HCT116 (cell line): Measurements from ENCODE around the gene EHMT1. TPM values are rescaled to one million over a fixed set of nuclear protein-coding genes. Genes with fewer than 3 reads are reported as not detected.

Source experiments
- ATAC-seq: fragments of 200-7000 bp; cut with Tn5 transposase; 2 replicates; pipeline ENCODE4 v1.9.1; 2020; ENCODE audit warnings: mild to moderate bottlenecking, moderate library complexity
- BruUV-seq: library from RNA; stranded (reverse); fragments of 400-500 nt; replicated peaks from 2 replicates; lab custom pipeline; 2021; lab: Mats Ljungman, UMichigan
- CTCF ChIA-PET: fragments of 300-600 bp; sonication (Branson Sonifier 250); formaldehyde crosslinking; loops from one replicate; lab custom pipeline; 2021; ENCODE audit warnings: antibody characterized with exemption; lab: Charles Lee
- POLR2A ChIA-PET: fragments of 300-600, 350-600 bp; sonication (Branson Sonifier 250); formaldehyde crosslinking; loops from one replicate; lab custom pipeline; 2021; ENCODE audit warnings: antibody characterized with exemption; lab: Charles Lee
- RAD21 ChIA-PET, 2 experiments: fragments of 300-600 bp; sonication (Branson Sonifier 250); formaldehyde crosslinking; loops; one replicate each; lab custom pipeline; 2023; ENCODE audit warnings: low total read pairs in 2 of 2; ENCODE audit not compliant: uncharacterized antibody in 2 of 2, unreplicated experiment in 2 of 2, low non-redundant PET in 1 of 2; lab: Charles Lee
- DNase-seq: peaks from one replicate; pipeline ENCODE4 v3.0.0-alpha.2; 2010; ENCODE audit warnings: low read depth, low spot score
- H2AFZ ChIP-seq: fragments of 200-600 bp; shearing (Covaris generic), sonication (generic); 2 replicates; pipeline ENCODE4 v1.6.1; 2017; ENCODE audit warnings: low read depth, mixed run types, mixed read lengths, antibody characterized with exemption, low read length; ENCODE audit not compliant: poor library complexity, severe bottlenecking
- H3K27ac ChIP-seq: 2 replicates; pipeline ENCODE4 v1.5.1; 2012; ENCODE audit warnings: low read depth, low read length
- H3K27me3 ChIP-seq: fragments of 200-600 bp; sonication (generic); 2 replicates; pipeline ENCODE4 v1.6.1; 2016; ENCODE audit warnings: mixed run types, low read length, mixed read lengths; ENCODE audit not compliant: insufficient read depth
- H3K36me3 ChIP-seq, 2 experiments: fragments of 200-500 bp in 1 of 2; fragments of 200-600 bp in 1 of 2; sonication (Bioruptor generic) in 1 of 2; sonication (generic) in 1 of 2; 2 replicates each; pipeline versions ENCODE4 v1.5.1 to v1.6.1; 2014 to 2016; ENCODE audit warnings: low read length in 2 of 2, inconsistent platforms in 1 of 2, mixed read lengths in 1 of 2, mixed run types in 1 of 2; ENCODE audit not compliant: insufficient read depth in 2 of 2, control insufficient read depth in 1 of 2
- H3K4me1 ChIP-seq, 2 experiments: fragments of 200-600 bp in 1 of 2; sonication (generic) in 1 of 2; 2 replicates each; pipeline versions ENCODE4 v1.5.1 to v1.6.1; 2012 to 2017; ENCODE audit warnings: low read length in 2 of 2, inconsistent platforms in 1 of 2, mild to moderate bottlenecking in 1 of 2, mixed read lengths in 1 of 2, mixed run types in 1 of 2, moderate library complexity in 1 of 2; ENCODE audit not compliant: insufficient read depth in 2 of 2, control insufficient read depth in 1 of 2
- H3K4me2 ChIP-seq: fragments of 200-600 bp; sonication (generic); 2 replicates; pipeline ENCODE4 v1.6.1; 2017; ENCODE audit warnings: mixed run types, low read length, mixed read lengths
- H3K4me3 ChIP-seq, 2 experiments: fragments of 200-600 bp in 1 of 2; sonication (generic) in 1 of 2; replicated peaks in 1 of 2; 2 replicates each; pipeline ENCODE4 v1.5.1; 2011 to 2016; ENCODE audit warnings: low read length in 2 of 2, control low read depth in 1 of 2, low read depth in 1 of 2, mild to moderate bottlenecking in 1 of 2, mixed read lengths in 1 of 2, mixed run types in 1 of 2
- H3K79me2 ChIP-seq: fragments of 200-600 bp; sonication (generic); 2 replicates; pipeline ENCODE4 v1.6.1; 2017; ENCODE audit warnings: mild to moderate bottlenecking, mixed run types, low read length, moderate library complexity, mixed read lengths; ENCODE audit not compliant: insufficient read depth
- H3K9ac ChIP-seq: fragments of 200-600 bp; sonication (generic); 2 replicates; pipeline ENCODE4 v1.6.1; 2016; ENCODE audit warnings: low read length, mixed read lengths
- H3K9me2 ChIP-seq: fragments of 200-600 bp; sonication (generic), shearing (Covaris generic); 2 replicates; pipeline ENCODE4 v1.6.1; 2017; ENCODE audit warnings: mixed run types, mild to moderate bottlenecking, moderate library complexity; ENCODE audit not compliant: insufficient read depth
- H3K9me3 ChIP-seq, 2 experiments: fragments of 200-500 bp in 1 of 2; fragments of 200-600 bp in 1 of 2; sonication (Bioruptor generic) in 1 of 2; sonication (generic) in 1 of 2; 2 replicates each; pipeline ENCODE4 v1.6.1; 2014 to 2017; ENCODE audit warnings: low read length in 2 of 2, mixed read lengths in 2 of 2, inconsistent platforms in 1 of 2, low read depth in 1 of 2, mild to moderate bottlenecking in 1 of 2, mixed run types in 1 of 2, moderate library complexity in 1 of 2; ENCODE audit not compliant: control insufficient read depth in 1 of 2, insufficient read depth in 1 of 2
- H4K20me1 ChIP-seq: fragments of 200-600 bp; sonication (generic), shearing (Covaris generic); 2 replicates; pipeline ENCODE4 v1.6.1; 2017; ENCODE audit warnings: mixed run types, mild to moderate bottlenecking, moderate library complexity; ENCODE audit not compliant: insufficient read depth
- CBX3 ChIP-seq: IDR thresholded peaks from 2 replicates; pipeline ENCODE4 v1.6.1; 2012; ENCODE audit warnings: low read depth
- CEBPB ChIP-seq: IDR thresholded peaks from 2 replicates; pipeline ENCODE4 v1.6.1; 2012; ENCODE audit warnings: low read depth
- EGR1 ChIP-seq: IDR thresholded peaks from 2 replicates; pipeline ENCODE4 v1.6.1; 2012; ENCODE audit warnings: low read depth
- ELF1 ChIP-seq: IDR thresholded peaks from 2 replicates; pipeline ENCODE4 v1.6.1; 2012; ENCODE audit warnings: low read depth, borderline replicate concordance
- EZH2phosphoT487 ChIP-seq: fragments of 200-600 bp; IDR thresholded peaks from 2 replicates; pipeline ENCODE4 v1.6.1; 2018; ENCODE audit warnings: antibody characterized with exemption, borderline replicate concordance
- MAX ChIP-seq: IDR thresholded peaks from 2 replicates; pipeline ENCODE4 v1.6.1; 2012
- POLR2A ChIP-seq: IDR thresholded peaks from 2 replicates; pipeline ENCODE4 v1.7.0; 2011; ENCODE audit warnings: borderline replicate concordance; ENCODE audit not compliant: insufficient read depth, insufficient read length; ENCODE audit errors: extremely low read depth
- POLR2AphosphoS5 ChIP-seq: IDR thresholded peaks from 2 replicates; pipeline ENCODE4 v1.6.1; 2011; ENCODE audit warnings: mild to moderate bottlenecking, low read depth, low read length, moderate library complexity
- RAD21 ChIP-seq: IDR thresholded peaks from 2 replicates; pipeline ENCODE4 v1.6.1; 2012; ENCODE audit warnings: low read depth, mild to moderate bottlenecking
- ZBTB33 ChIP-seq: IDR thresholded peaks from 2 replicates; pipeline ENCODE4 v1.6.1; 2011; ENCODE audit warnings: mild to moderate bottlenecking, low read length, moderate library complexity; ENCODE audit not compliant: insufficient replicate concordance; ENCODE audit errors: extremely low read depth
- ZFX ChIP-seq: fragments of 450-650 bp; IDR thresholded peaks from 2 replicates; pipeline ENCODE4 v1.6.1; 2017
- intact Hi-C: fragments of 100-400 bp; cut with micrococcal nuclease; formaldehyde crosslinking; loops from 2 replicates; pipeline ENCODE4 v1.10.0; 2022
- total RNA-seq: library from RNA; stranded (reverse); gene quantifications from one replicate; pipeline ENCODE4 v1.2.1, GENCODE V29; 2021; ENCODE audit not compliant: unreplicated experiment
- TF ChIP-seq, protein P1 (sequence below): IDR thresholded peaks from 2 replicates; pipeline ENCODE4 v1.6.1; 2012; ENCODE audit warnings: low read depth

The EHMT1 gene
- total RNA-seq, 1 experiment from 2014 or later = 86.1 TPM

DNA sequence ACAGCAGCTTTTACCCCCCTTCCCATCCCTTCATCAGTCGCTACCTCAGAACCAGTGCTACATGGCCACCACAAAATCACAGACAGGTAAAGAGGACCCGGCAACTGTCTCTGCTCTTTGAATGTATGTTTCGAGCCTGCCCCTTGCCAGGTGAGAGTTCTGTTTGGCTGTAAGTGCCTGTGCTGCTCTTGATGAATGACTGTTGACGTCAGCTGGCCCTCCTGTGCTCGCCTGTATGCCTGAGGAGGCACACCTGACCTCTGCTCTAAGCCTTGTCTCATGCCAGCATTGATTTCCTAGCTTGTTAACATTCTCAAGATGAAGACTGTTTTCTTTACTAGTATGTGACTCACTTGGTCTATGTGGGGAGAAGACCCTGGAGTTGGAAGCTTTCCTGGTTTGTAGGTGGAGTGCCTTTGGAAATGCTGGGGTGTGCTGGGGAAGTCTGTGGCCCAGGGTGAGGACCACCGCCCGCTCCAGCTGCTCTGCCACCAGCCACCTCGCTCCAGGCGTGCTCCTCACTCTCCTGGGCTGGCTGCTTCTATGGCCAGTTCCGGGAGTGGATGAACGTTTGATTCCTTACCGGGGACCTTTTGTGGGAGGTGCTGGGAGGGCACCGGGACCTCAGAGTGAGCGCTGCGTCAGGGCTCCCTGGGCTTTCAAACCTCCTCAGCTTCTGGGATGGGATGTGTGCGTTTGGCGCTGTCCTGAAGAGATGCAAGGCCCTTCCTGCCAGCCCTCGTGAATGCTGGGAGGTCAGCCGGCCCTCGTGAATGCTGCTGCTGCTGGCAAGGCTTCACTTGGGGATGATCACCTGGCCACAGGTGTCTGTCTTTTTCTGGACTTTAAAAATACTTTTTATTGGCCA, 109.9 kb downstream of the EHMT1 start:
- RAD21 ChIA-PET = no interaction called here
- intact Hi-C loops = no loop called here
- no peak for ATAC-seq

More for the DNA sequence above, 109.9 kb downstream of the EHMT1 start:
- Histone ChIP-seq H3K36me3 (peaks cover 9 to 26% of the 10 kb centered on the region in 2 experiments), H3K4me2 (no peak overlapping the region), H3K9me3 (peaks cover 0 to under 1% of the 10 kb centered on the region in 2 experiments; a peak in 1 of 4 replicates), H3K9ac (no peak overlapping the region), H3K27me3 (no peaks in the 10 kb centered on the region), H3K79me2 (peaks cover 67% of the 10 kb centered on the region), H3K4me1 (peaks cover 0 to 6% of the 10 kb centered on the region in 2 experiments; a peak in 1 of 4 replicates), H2AFZ (no peak overlapping the region), H3K9me2 (no peaks in the 10 kb centered on the region), H4K20me1 (0 out of 2 replicates have a peak, but pooled peaks cover 9% of the 10 kb centered on the region), H3K27ac (no peak overlapping the region), H3K4me3 (no peak overlapping the region)
- CTCF ChIA-PET = no interaction called here
- POLR2A ChIA-PET = no interaction called here
- no TSS peak for BruUV-seq
- TF ChIP-seq ZBTB33 = no peak
- no peak for TF ChIP-seq EGR1
- no peak for TF ChIP-seq POLR2A
- no peak for TF ChIP-seq CBX3
- TF ChIP-seq MAX = no peak
- no peak for TF ChIP-seq ZFX
- TF ChIP-seq CEBPB = no peak
- TF ChIP-seq, protein P1, sequence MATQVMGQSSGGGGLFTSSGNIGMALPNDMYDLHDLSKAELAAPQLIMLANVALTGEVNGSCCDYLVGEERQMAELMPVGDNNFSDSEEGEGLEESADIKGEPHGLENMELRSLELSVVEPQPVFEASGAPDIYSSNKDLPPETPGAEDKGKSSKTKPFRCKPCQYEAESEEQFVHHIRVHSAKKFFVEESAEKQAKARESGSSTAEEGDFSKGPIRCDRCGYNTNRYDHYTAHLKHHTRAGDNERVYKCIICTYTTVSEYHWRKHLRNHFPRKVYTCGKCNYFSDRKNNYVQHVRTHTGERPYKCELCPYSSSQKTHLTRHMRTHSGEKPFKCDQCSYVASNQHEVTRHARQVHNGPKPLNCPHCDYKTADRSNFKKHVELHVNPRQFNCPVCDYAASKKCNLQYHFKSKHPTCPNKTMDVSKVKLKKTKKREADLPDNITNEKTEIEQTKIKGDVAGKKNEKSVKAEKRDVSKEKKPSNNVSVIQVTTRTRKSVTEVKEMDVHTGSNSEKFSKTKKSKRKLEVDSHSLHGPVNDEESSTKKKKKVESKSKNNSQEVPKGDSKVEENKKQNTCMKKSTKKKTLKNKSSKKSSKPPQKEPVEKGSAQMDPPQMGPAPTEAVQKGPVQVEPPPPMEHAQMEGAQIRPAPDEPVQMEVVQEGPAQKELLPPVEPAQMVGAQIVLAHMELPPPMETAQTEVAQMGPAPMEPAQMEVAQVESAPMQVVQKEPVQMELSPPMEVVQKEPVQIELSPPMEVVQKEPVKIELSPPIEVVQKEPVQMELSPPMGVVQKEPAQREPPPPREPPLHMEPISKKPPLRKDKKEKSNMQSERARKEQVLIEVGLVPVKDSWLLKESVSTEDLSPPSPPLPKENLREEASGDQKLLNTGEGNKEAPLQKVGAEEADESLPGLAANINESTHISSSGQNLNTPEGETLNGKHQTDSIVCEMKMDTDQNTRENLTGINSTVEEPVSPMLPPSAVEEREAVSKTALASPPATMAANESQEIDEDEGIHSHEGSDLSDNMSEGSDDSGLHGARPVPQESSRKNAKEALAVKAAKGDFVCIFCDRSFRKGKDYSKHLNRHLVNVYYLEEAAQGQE = no peak
- no peak for TF ChIP-seq EZH2phosphoT487
- TF ChIP-seq ELF1 = no peak
- TF ChIP-seq RAD21 = no peak
- TF ChIP-seq POLR2AphosphoS5 = no peak
- no peak for DNase-seq
